Panc1 (cell line): Measurements from ENCODE around the gene STX1A. TPM values are rescaled to one million over a fixed set of nuclear protein-coding genes. Genes with fewer than 3 reads are reported as not detected.

Experiments
- ATAC-seq: fragments of 200-7000 bp; cut with Tn5 transposase; 2 replicates; pipeline ENCODE4 v1.9.1; 2020; ENCODE audit warnings: mild to moderate bottlenecking, moderate library complexity
- BruUV-seq: library from RNA; stranded (reverse); fragments of 400-500 nt; replicated peaks from 2 replicates; lab custom pipeline; 2021; lab: Mats Ljungman, UMichigan
- CTCF ChIA-PET: fragments of 300-600 bp; sonication (Branson Sonifier 250); formaldehyde crosslinking; loops from one replicate; lab custom pipeline; 2022; ENCODE audit warnings: antibody characterized with exemption; lab: Charles Lee
- POLR2A ChIA-PET: fragments of 300-600 bp; sonication (Branson Sonifier 250); formaldehyde crosslinking; loops from one replicate; lab custom pipeline; 2022; ENCODE audit warnings: antibody characterized with exemption; lab: Charles Lee
- DNase-seq: peaks from one replicate; pipeline ENCODE4 v3.0.0-alpha.2; 2010; ENCODE audit warnings: low read depth, low spot score
- H3K27ac ChIP-seq: 2 replicates; pipeline ENCODE4 v1.5.1; 2011; ENCODE audit warnings: mild to moderate bottlenecking, low read length, inconsistent platforms
- H3K27me3 ChIP-seq: fragments of 200-500 bp; sonication (Bioruptor generic); 2 replicates; pipeline ENCODE4 v1.6.0; 2014; ENCODE audit warnings: low read length, inconsistent platforms; ENCODE audit not compliant: control insufficient read depth, insufficient read depth
- H3K36me3 ChIP-seq: fragments of 200-500 bp; sonication (Bioruptor generic); 2 replicates; pipeline ENCODE4 v1.5.1; 2014; ENCODE audit warnings: inconsistent platforms, mild to moderate bottlenecking, low read length, moderate library complexity; ENCODE audit not compliant: control insufficient read depth, insufficient read depth
- H3K4me1 ChIP-seq: 2 replicates; pipeline ENCODE4 v1.5.1; 2011; ENCODE audit warnings: inconsistent platforms, mild to moderate bottlenecking, low read length, moderate library complexity; ENCODE audit not compliant: control insufficient read depth, insufficient read depth
- H3K4me3 ChIP-seq, 2 experiments: 2 replicates each; pipeline ENCODE4 v1.5.1; 2011 to 2012; ENCODE audit warnings: low read depth in 2 of 2, low read length in 2 of 2, mild to moderate bottlenecking in 2 of 2, inconsistent platforms in 1 of 2, moderate library complexity in 1 of 2
- H3K9me3 ChIP-seq: fragments of 200-500 bp; sonication (Bioruptor generic); 2 replicates; pipeline ENCODE4 v1.5.1; 2014; ENCODE audit warnings: low read depth, mild to moderate bottlenecking, inconsistent platforms, low read length, moderate library complexity; ENCODE audit not compliant: control insufficient read depth, insufficient read depth
- CTCF ChIP-seq: fragments of 450-650 bp; IDR thresholded peaks from 2 replicates; pipeline ENCODE4 v1.5.1; 2017; ENCODE audit warnings: mild to moderate bottlenecking
- POLR2AphosphoS5 ChIP-seq: IDR thresholded peaks from 2 replicates; pipeline ENCODE4 v1.6.1; 2012; ENCODE audit warnings: mild to moderate bottlenecking, low read depth, low read length, moderate library complexity
- REST ChIP-seq, 2 experiments: IDR thresholded peaks; 2 replicates each; pipeline ENCODE4 v1.6.1; 2011 to 2012; ENCODE audit warnings: low read depth in 2 of 2, control low read depth in 1 of 2, low read length in 1 of 2, mild to moderate bottlenecking in 1 of 2, moderate library complexity in 1 of 2; ENCODE audit not compliant: insufficient read depth in 1 of 2
- SIN3A ChIP-seq: IDR thresholded peaks from 2 replicates; pipeline ENCODE4 v1.6.1; 2012; ENCODE audit warnings: low read depth, mild to moderate bottlenecking, low read length, moderate library complexity, borderline replicate concordance; ENCODE audit not compliant: insufficient read depth
- TCF7L2 ChIP-seq: IDR thresholded peaks from 2 replicates; pipeline ENCODE4 v1.6.1; 2011; ENCODE audit warnings: mild to moderate bottlenecking, low read depth, low read length, inconsistent platforms
- in situ Hi-C: cut with HindIII; loops from 2 replicates; pipeline ENCODE4 v1.10.0; 2016; ENCODE audit warnings: low sequenced_read_pairs, low pct_unique_long_range_greater_than_20kb
- intact Hi-C: fragments of 100-400 bp; cut with micrococcal nuclease; formaldehyde crosslinking; loops from one replicate; pipeline ENCODE4 v1.10.0; 2022; ENCODE audit not compliant: unreplicated experiment
- total RNA-seq: library from RNA; stranded (reverse); gene quantifications from one replicate; pipeline ENCODE4 v1.2.1, GENCODE V29; 2021; ENCODE audit not compliant: unreplicated experiment

STX1A gene
- total RNA-seq, 1 experiment from 2014 or later, result 80.9 TPM

GRCh38 chr7:73701357-73701995 lies 18.0 kb downstream of the STX1A start:
- H3K27me3 ChIP-seq, result no peaks in the 10 kb centered on the region
- H3K9me3 ChIP-seq, result no peaks in the 10 kb centered on the region
- no TSS peak for BruUV-seq
- H3K27ac ChIP-seq, result peak overlapping the region; percentile 80
- H3K36me3 ChIP-seq, result no peaks in the 10 kb centered on the region; the same call in none of the 2 replicates
- H3K4me1 ChIP-seq, result peaks cover 68% of the 10 kb centered on the region
- peak; percentile 93 for TF ChIP-seq CTCF
- TF ChIP-seq POLR2AphosphoS5, result peak; percentile 75
- no peak for TF ChIP-seq SIN3A
- in situ Hi-C loops (no loop called here), intact Hi-C loops (no loop called here)
- no peak overlapping the region for H3K4me3 ChIP-seq
- POLR2A ChIA-PET, result interaction anchor here (0.7 kb wide), 1 partner anchor 727 kb away, joined by 5 read pairs; no protein-coding TSS in a partner anchor
- peak; percentile 76 for DNase-seq
- peak; percentile 41 for ATAC-seq
- CTCF ChIA-PET, result interaction anchor here (0.6 to 1.5 kb wide), 6 partner anchors 16 to 88 kb away, joined by 3 to 5 read pairs (median 4); no protein-coding TSS in a partner anchor

- Histone ChIP-seq H3K27ac (peak overlapping the region; percentile 80), H3K27me3 (no peaks in the 10 kb centered on the region), H3K4me3 (no peak overlapping the region), H3K36me3 (no peaks in the 10 kb centered on the region; the same call in none of the 2 replicates), H3K4me1 (peaks cover 60% of the 10 kb centered on the region), H3K9me3 (no peaks in the 10 kb centered on the region)
- DNase-seq (no peak), ATAC-seq (no peak)
- TF ChIP-seq TCF7L2 (no peak), REST (IDR thresholded peaks at IDR 0.05; ENCODE audit: insufficient read depth in 1 of 2, low read depth in 2 of 2, low read length in 1 of 2) (no peak), POLR2AphosphoS5 (no peak), SIN3A (no peak), CTCF (no peak)
- in situ Hi-C loops (no loop called here), intact Hi-C loops (no loop called here)
- ChIA-PET CTCF (interaction anchor here (0.6 to 1.5 kb wide), 6 partner anchors 17 to 87 kb away, joined by 3 to 9 read pairs (median 4); no protein-coding TSS in a partner anchor), POLR2A (interaction anchor here (0.7 kb wide), 1 partner anchor 728 kb away, joined by 5 read pairs; no protein-coding TSS in a partner anchor)
- BruUV-seq, result no TSS peak
Observed at GRCh38 chr7:73700581-73701134, 18.8 kb downstream of the STX1A start.
